Measurements from ENCODE around the gene DPYSL5. TPM values are rescaled to one million over a fixed set of nuclear protein-coding genes. Genes with fewer than 3 reads are reported as not detected.

DPYSL5 gene
- total and polyA plus RNA-seq, 2 of the 13 experiments (the other 11 are each of a cell fraction or from before 2014, with no cell fraction given), result 0.15 TPM; not detected in 1

DNA sequence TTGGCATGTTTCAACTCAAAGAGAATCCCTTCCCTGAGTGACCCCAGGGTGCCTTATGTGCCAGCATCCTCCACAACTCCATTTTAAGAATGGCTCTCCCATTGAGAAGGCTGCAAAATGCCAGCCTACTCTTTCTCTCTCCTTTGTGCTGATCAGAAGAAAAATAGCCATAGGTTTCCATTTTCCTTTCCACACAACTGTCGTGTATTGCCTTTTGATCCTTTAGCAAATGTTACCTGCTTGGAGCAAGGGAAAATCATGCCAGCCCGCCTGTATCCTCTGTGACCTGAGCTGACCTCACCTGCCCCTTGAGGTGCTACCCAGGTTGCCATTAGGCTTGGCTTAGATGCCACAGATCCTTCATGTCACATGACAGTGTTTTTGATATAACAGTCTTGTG, 38.8 kb downstream of the DPYSL5 start:
- Histone ChIP-seq H3K27ac (ENCODE audit: extremely low read length, insufficient read depth, low read length) (no peak overlapping the region), H3K4me2 (ENCODE audit: low read depth, low read length) (no peak overlapping the region), H3K9me3 (ENCODE audit: low read length) (no peaks in the 10 kb centered on the region), H3K79me2 (ENCODE audit: insufficient read depth, low read length) (no peaks in the 10 kb centered on the region), H4K20me1 (ENCODE audit: insufficient read depth, low read length) (no peaks in the 10 kb centered on the region), H3K27me3 (ENCODE audit: control insufficient read depth in 1 of 2, insufficient read depth in 2 of 2, low read length in 2 of 2) (peaks cover 7 to 69% of the 10 kb centered on the region in 2 experiments; a peak in 4 of 5 replicates), H3K36me3 (replicated peaks in 1 of 2; ENCODE audit: control insufficient read depth in 1 of 2, insufficient read depth in 2 of 2, low read length in 2 of 2) (no peaks in the 10 kb centered on the region), H3K4me1 (ENCODE audit: insufficient read depth, low read length) (peaks cover 19% of the 10 kb centered on the region; the same call in 1 of the 2 replicates), H2AFZ (ENCODE audit: low read length) (no peak overlapping the region), H3K9ac (ENCODE audit: insufficient read depth, low read depth, low read length) (no peak overlapping the region), H3K4me3 (replicated peaks in 1 of 3; ENCODE audit: insufficient read depth in 1 of 3, low read depth in 2 of 3, low read length in 3 of 3) (no peak overlapping the region)
- 10% methylated on average over 2 of the region's 2 CpGs for WGBS (ENCODE audit: low lambda C conversion rate)
- CTCF ChIA-PET (ENCODE audit: low intra/inter-chr PET ratio, low total read pairs), result no interaction called here
- ATAC-seq (no peak), FAIRE-seq (no peak), DNase-seq (ENCODE audit: low spot score) (no peak)
- in situ Hi-C loops (cut with HindIII; ENCODE audit: extremely low pct_ligation_motif_present, low pct_unique_long_range_greater_than_20kb), result no loop called here
- BruUV-seq (replicated peaks), result no TSS peak
- POLR2A ChIA-PET, result no interaction called here
- TF ChIP-seq FOSL2 (CRISPR knock-in tag; IDR thresholded peaks at IDR 0.05) (no peak), ESRRA (CRISPR knock-in tag; IDR thresholded peaks at IDR 0.05; ENCODE audit: low read depth) (no peak)
- intact Hi-C loops (cut with micrococcal nuclease; ENCODE audit: unreplicated experiment), result no loop called here

DNA sequence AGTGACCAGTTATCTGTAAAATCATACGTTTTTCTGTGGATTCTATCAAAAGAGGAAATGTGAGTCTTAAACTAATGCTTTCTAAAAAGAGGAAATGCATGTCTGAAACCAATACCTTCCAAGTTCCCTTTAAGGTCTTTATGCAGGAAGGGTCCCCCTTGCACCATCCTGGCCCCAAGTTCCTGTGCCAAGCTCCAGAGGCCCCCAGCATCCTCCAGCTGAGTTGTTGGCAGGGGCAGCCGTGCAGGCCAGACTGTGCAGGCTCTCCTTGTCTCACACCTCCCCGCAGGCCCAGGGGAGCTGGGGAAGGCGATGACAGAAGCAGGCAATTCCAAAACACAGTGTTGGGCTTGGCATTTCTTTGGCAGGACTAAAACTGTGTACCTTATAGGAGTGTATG, 39.2 kb downstream of the DPYSL5 start:
- Histone ChIP-seq H4K20me1 (ENCODE audit: insufficient read depth, low read length) (no peaks in the 10 kb centered on the region), H3K4me1 (ENCODE audit: insufficient read depth, low read length) (peaks cover 19% of the 10 kb centered on the region; the same call in 1 of the 2 replicates), H3K4me2 (ENCODE audit: low read depth, low read length) (no peak overlapping the region), H3K9ac (ENCODE audit: insufficient read depth, low read depth, low read length) (no peak overlapping the region), H3K4me3 (replicated peaks in 1 of 3; ENCODE audit: insufficient read depth in 1 of 3, low read depth in 2 of 3, low read length in 3 of 3) (no peak overlapping the region), H2AFZ (ENCODE audit: low read length) (no peak overlapping the region), H3K79me2 (ENCODE audit: insufficient read depth, low read length) (no peaks in the 10 kb centered on the region), H3K27ac (ENCODE audit: extremely low read length, insufficient read depth, low read length) (no peak overlapping the region), H3K9me3 (ENCODE audit: low read length) (no peaks in the 10 kb centered on the region), H3K36me3 (replicated peaks in 1 of 2; ENCODE audit: control insufficient read depth in 1 of 2, insufficient read depth in 2 of 2, low read length in 2 of 2) (no peaks in the 10 kb centered on the region), H3K27me3 (ENCODE audit: control insufficient read depth in 1 of 2, insufficient read depth in 2 of 2, low read length in 2 of 2) (peaks cover 7 to 69% of the 10 kb centered on the region in 2 experiments; a peak in 4 of 5 replicates)
- FAIRE-seq (no peak), ATAC-seq (no peak), DNase-seq (ENCODE audit: low spot score) (no peak)
- intact Hi-C loops (cut with micrococcal nuclease; ENCODE audit: unreplicated experiment) (no loop called here), in situ Hi-C loops (cut with HindIII; ENCODE audit: extremely low pct_ligation_motif_present, low pct_unique_long_range_greater_than_20kb) (no loop called here)
- WGBS (ENCODE audit: low lambda C conversion rate), result 18% methylated on average over 4 of the region's 4 CpGs
- POLR2A ChIA-PET, result no interaction called here
- BruUV-seq (replicated peaks), result no TSS peak
- CTCF ChIA-PET (ENCODE audit: low intra/inter-chr PET ratio, low total read pairs), result no interaction called here
- no peak for TF ChIP-seq SMAD3 (CRISPR knock-in tag; IDR thresholded peaks at IDR 0.05)
- TF ChIP-seq ZBTB3 (CRISPR knock-in tag; IDR thresholded peaks at IDR 0.05; ENCODE audit: borderline replicate concordance, low read depth), result no peak
- no peak for TF ChIP-seq ARID3A (IDR thresholded peaks at IDR 0.05; ENCODE audit: low read depth, low read length)
- TF ChIP-seq TBP (CRISPR knock-in tag; IDR thresholded peaks at IDR 0.05), result no peak
- TF ChIP-seq RARG (CRISPR knock-in tag; IDR thresholded peaks at IDR 0.05; ENCODE audit: low read depth), result no peak
- no peak for TF ChIP-seq TFE3 (CRISPR knock-in tag; IDR thresholded peaks at IDR 0.05)
- TF ChIP-seq ZNF275 (CRISPR knock-in tag; IDR thresholded peaks at IDR 0.05; ENCODE audit: borderline replicate concordance), result no peak
- TF ChIP-seq, protein P1, sequence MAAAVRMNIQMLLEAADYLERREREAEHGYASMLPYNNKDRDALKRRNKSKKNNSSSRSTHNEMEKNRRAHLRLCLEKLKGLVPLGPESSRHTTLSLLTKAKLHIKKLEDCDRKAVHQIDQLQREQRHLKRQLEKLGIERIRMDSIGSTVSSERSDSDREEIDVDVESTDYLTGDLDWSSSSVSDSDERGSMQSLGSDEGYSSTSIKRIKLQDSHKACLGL (CRISPR knock-in tag; IDR thresholded peaks at IDR 0.05), result no peak
- TF ChIP-seq HOXA7 (CRISPR knock-in tag; IDR thresholded peaks at IDR 0.05), result no peak
- no peak for TF ChIP-seq ZNF839 (CRISPR knock-in tag; IDR thresholded peaks at IDR 0.05; ENCODE audit: borderline replicate concordance)
- TF ChIP-seq PAX8 (CRISPR knock-in tag; IDR thresholded peaks at IDR 0.05; ENCODE audit: borderline replicate concordance), result no peak

Data from HepG2 (cell line).